K562 (cell line): ENCODE measurements around the gene DPM2. TPM values are rescaled to one million over a fixed set of nuclear protein-coding genes. Genes with fewer than 3 reads are reported as not detected.

Experiments used
- CREB3 ChIP-seq: fragments of 450-650 bp; conservative IDR thresholded peaks from 2 replicates; pipeline ENCODE4 v1.6.1; 2016; ENCODE audit warnings: missing genetic modification characterization, low read depth, mild to moderate bottlenecking, missing compliant biosample characterization, moderate library complexity
- HES1 ChIP-seq: fragments of 450-650 bp; IDR thresholded peaks from 2 replicates; pipeline ENCODE4 v1.6.1; 2016; ENCODE audit warnings: low read depth, mild to moderate bottlenecking, moderate library complexity
- HOXB6 ChIP-seq: fragments of 250-450 bp; sonication (Bioruptor Pico); IDR thresholded peaks from 2 replicates; pipeline ENCODE4 v1.5.1; 2022; ENCODE audit warnings: mild to moderate bottlenecking, borderline replicate concordance
- KDM2B ChIP-seq: fragments of 250-450 bp; sonication (Bioruptor Pico); IDR thresholded peaks from 2 replicates; pipeline ENCODE4 v1.8.0; 2021; ENCODE audit warnings: mild to moderate bottlenecking, moderate library complexity
- SAFB ChIP-seq: fragments of 200-400 bp; formaldehyde crosslinking; IDR thresholded peaks from 2 replicates; pipeline ENCODE4 v1.6.1; 2017; ENCODE audit warnings: low read depth, low read length, borderline replicate concordance
- SRF ChIP-seq, 2 experiments: fragments of 250-450, 450-650 bp in 1 of 2; sonication (Bioruptor Pico) in 1 of 2; sonication (generic) in 1 of 2; formaldehyde crosslinking; IDR thresholded peaks; 2 replicates each; pipeline versions ENCODE4 v1.5.0 to v1.5.1; 2020 to 2022; ENCODE audit warnings: mild to moderate bottlenecking in 1 of 2, missing genetic modification reagents in 1 of 2
- ZBTB40 ChIP-seq, 2 experiments: fragments of 450-650 bp in 1 of 2; sonication (generic) in 1 of 2; formaldehyde crosslinking in 1 of 2; IDR thresholded peaks; 2 replicates each; pipeline versions ENCODE4 v1.7.1 to v1.9.0; 2016 to 2022; ENCODE audit warnings: inconsistent platforms in 1 of 2, mild to moderate bottlenecking in 1 of 2, missing genetic modification reagents in 1 of 2
- ZNF609 ChIP-seq: sonication (generic); formaldehyde crosslinking; IDR thresholded peaks from 2 replicates; pipeline ENCODE4 v1.8.1; 2023; ENCODE audit warnings: missing genetic modification reagents, mild to moderate bottlenecking, borderline replicate concordance
- polyA plus RNA-seq, 8 experiments: library from polyadenylated mRNA; depleted of rRNA in 4 of 8; stranded (reverse) in 5 of 8; unstranded in 3 of 8; fragments of >200 nt; fragmentation: Nextera tagmentation in 2 of 8; fragmentation: Illumina TruSeq in 1 of 8; extraction: Ambion mirVana in 2 of 8; extraction: Trizol in 1 of 8; gene quantifications; 2 replicates each; pipeline versions ENCODE4 v1.2.1 to v1.2.3, GENCODE V29; 2011 to 2014; ENCODE audit warnings: inconsistent platforms in 1 of 8, missing spikeins in 1 of 8
- total RNA-seq, 7 experiments: library from RNA; depleted of rRNA in 6 of 7; stranded (reverse); fragments of >200 nt in 6 of 7; fragmentation: Illumina TruSeq in 2 of 7; extraction: Trizol in 2 of 7; gene quantifications; 2 replicates each; pipeline versions ENCODE4 v1.2.1 to v1.2.3, GENCODE V29; 2011 to 2021; ENCODE audit warnings: low replicate concordance in 1 of 7

The DPM2 gene
- total and polyA plus RNA-seq, 9 of the 15 experiments (the other 6 are each of a cell fraction or from before 2014, with no cell fraction given), result 43.5 to 126 (median 71.1) TPM

- no peak for TF ChIP-seq ZNF609 (CRISPR knock-in tag)
- TF ChIP-seq SAFB, result no peak
- no peak for TF ChIP-seq HOXB6 (CRISPR knock-in tag)
- TF ChIP-seq CREB3 (tag), result no peak
- no peak for TF ChIP-seq HES1
- 0 out of 2 replicates have a peak, but pooled peaks have one; percentile 34 for TF ChIP-seq ZBTB40 (IDR thresholded peaks at IDR 0.05)
- no peak for TF ChIP-seq ZBTB40 (CRISPR knock-in tag; IDR thresholded peaks at IDR 0.05)
- TF ChIP-seq SRF (CRISPR knock-in tag; IDR thresholded peaks at IDR 0.05), result peak in 1 of 2 experiments; percentile 14; a peak in 1 of 4 replicates
- TF ChIP-seq KDM2B (CRISPR knock-in tag), result no peak
Measured at GRCh38 chr9:127980706-127981558, 43.3 kb upstream of the DPM2 start, which contains the start of gene EEIG1 (continued).
